Spleen (tissue), 11 donors: Measurements from ENCODE around the gene HRH3. TPM values are rescaled to one million over a fixed set of nuclear protein-coding genes. Genes with fewer than 3 reads are reported as not detected.
A peak's percentile ranks its signal among the peaks of the same experiment; 100 is the strongest.

Experiments
- DNase-seq: peaks from one replicate; pipeline ENCODE4 v3.0.0-alpha.2; 2020
- H3K27ac ChIP-seq, 8 donors: fragments of 200-600 bp; sonication (generic) in 7 of 8; 1 replicate in 4 of 8; 2 replicates in 4 of 8; pipeline versions ENCODE4 v1.5.0 to v1.8.0; 2016 to 2021; ENCODE audit warnings: inconsistent platforms in 4 of 8, mild to moderate bottlenecking in 4 of 8, moderate library complexity in 1 of 8
- H3K27me3 ChIP-seq, 7 donors: fragments of 200-600 bp; sonication (generic) in 6 of 7; replicated peaks in 1 of 7; 1 replicate in 4 of 7; 2 replicates in 3 of 7; pipeline versions ENCODE4 v1.5.0 to v1.8.0; 2016 to 2021; ENCODE audit warnings: inconsistent platforms in 3 of 7, mild to moderate bottlenecking in 1 of 7
- H3K36me3 ChIP-seq, 6 donors: fragments of 200-600 bp; sonication (generic) in 5 of 6; 1 replicate in 4 of 6; 2 replicates in 2 of 6; pipeline versions ENCODE4 v1.5.0 to v1.8.0; 2016 to 2021; ENCODE audit warnings: inconsistent platforms in 2 of 6
- H3K4me1 ChIP-seq, 6 donors: fragments of 200-600 bp; sonication (generic) in 5 of 6; 1 replicate in 3 of 6; 2 replicates in 3 of 6; pipeline versions ENCODE4 v1.5.0 to v1.8.0; 2016 to 2021; ENCODE audit warnings: inconsistent platforms in 3 of 6
- H3K4me3 ChIP-seq, 8 donors: fragments of 200-600 bp; sonication (generic) in 7 of 8; 1 replicate in 4 of 8; 2 replicates in 4 of 8; pipeline versions ENCODE4 v1.5.0 to v1.8.0; 2016 to 2021; ENCODE audit warnings: inconsistent platforms in 4 of 8, mild to moderate bottlenecking in 4 of 8, moderate library complexity in 2 of 8
- H3K9me3 ChIP-seq, 8 donors: fragments of 200-600 bp; sonication (generic) in 7 of 8; 1 replicate in 4 of 8; 2 replicates in 4 of 8; pipeline versions ENCODE4 v1.5.0 to v1.8.0; 2016 to 2021; ENCODE audit warnings: inconsistent platforms in 4 of 8
- CTCF ChIP-seq, 11 experiments: fragments of 200-600 bp in 7 of 11; fragments of 450-650 bp in 4 of 11; sonication (generic) in 4 of 11; IDR thresholded peaks in 8 of 11; conservative IDR thresholded peaks in 3 of 11; 1 replicate in 7 of 11; 2 replicates in 4 of 11; pipeline versions ENCODE4 v1.4.0 to v1.8.0; 2016 to 2021; ENCODE audit warnings: antibody characterized with exemption in 11 of 11, inconsistent platforms in 4 of 11, mild to moderate bottlenecking in 1 of 11
- POLR2A ChIP-seq, 3 donors: fragments of 450-650 bp; IDR thresholded peaks; one replicate each; pipeline ENCODE4 v1.5.1; 2017; ENCODE audit warnings: antibody characterized with exemption in 3 of 3, mild to moderate bottlenecking in 1 of 3
- POLR2AphosphoS5 ChIP-seq, 3 donors: sonication (generic); formaldehyde crosslinking; IDR thresholded peaks; one replicate each; pipeline ENCODE4 v1.5.1; 2017; ENCODE audit warnings: antibody characterized with exemption in 3 of 3
- WGBS, 5 donors: extraction: QIAGEN DNeasy Blood & Tissue Kit in 3 of 5; methylation state at CpG; one replicate each; pipeline versions ENCODE4 v1.1.5 to v1.1.7; 2013 to 2018; 5-methylcytosine and 5-hydroxymethylcytosine counted together
- intact Hi-C: fragments of 100-400 bp; cut with DNase I; formaldehyde crosslinking; loops from one replicate; pipeline ENCODE4 v1.15.0; 2023; ENCODE audit warnings: low total_unique reads
- polyA plus RNA-seq, 3 donors: library from polyadenylated mRNA; stranded (reverse); fragments of 200-250 nt; gene quantifications; one replicate each; pipeline ENCODE4 v1.2.1, GENCODE V29; 2013
- total RNA-seq, 7 donors: library from RNA; depleted of rRNA in 3 of 7; stranded (reverse); fragments of >200 nt in 3 of 7; fragmentation: NEBNext Ultra II Directional in 4 of 7; extraction: Animal tissue kit (Norgen Biotek cat#: 25700) in 4 of 7; gene quantifications; one replicate each; pipeline versions ENCODE4 v1.1.0 to v1.2.1, GENCODE V29; 2016 to 2021
- donor health status: healthy with polysubstance abuse.
- donor health status: DM: no; HTN: no; CAD: no; lungs with moderate emphysema.
- donor health status: DM: no; HTN: no; CAD: no.
- donor health status: Bipolar disorder and iron deficiency.
- donor health status: healthy.
- donor health status: DM: no; HTN: no; CAD: no.
- donor health status: DM: yes; HTN: yes; CAD: no.

Gene HRH3
- total and polyA plus RNA-seq, 10 donors, result not detected

DNA sequence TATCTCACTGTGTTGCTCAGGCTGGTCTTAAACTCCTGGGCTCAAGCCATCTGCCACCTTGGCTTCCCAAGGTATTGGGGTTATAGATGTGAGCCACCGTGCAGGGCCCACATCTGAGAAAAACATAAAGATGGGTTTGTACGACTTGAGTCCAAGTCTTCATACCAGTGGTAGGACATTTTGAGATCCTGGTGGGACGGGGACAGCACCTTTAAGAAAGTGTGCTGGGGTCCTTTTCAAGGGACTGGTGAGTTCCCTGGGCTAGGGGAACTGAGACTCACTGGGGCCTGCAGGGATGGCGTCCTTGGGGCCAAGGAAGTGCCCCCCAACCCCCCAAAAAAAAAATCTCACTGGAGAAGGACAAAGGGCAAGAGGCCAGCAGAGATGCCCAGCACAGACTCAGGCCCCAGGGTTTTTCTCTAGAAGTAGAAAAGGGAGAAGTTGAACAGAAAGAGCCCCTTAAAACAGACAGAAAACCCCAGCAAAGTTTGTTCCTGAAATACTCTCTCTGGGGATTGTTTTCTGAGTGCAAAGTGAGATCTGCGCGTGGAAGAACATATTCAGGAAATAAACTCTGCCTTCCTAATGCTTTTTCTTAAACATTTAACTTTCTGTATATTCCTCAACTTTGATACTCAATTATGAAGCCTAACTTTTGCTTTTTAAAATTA is 28.9 kb upstream of the HRH3 start:
- Histone ChIP-seq H3K27ac (no peak overlapping the region), H3K9me3 (no peaks in the 10 kb centered on the region), H3K36me3 (peaks cover 0 to 43% (median 2%) of the 10 kb centered on the region in 6 donors), H3K4me3 (no peak overlapping the region), H3K4me1 (peaks cover 9 to 88% (median 63%) of the 10 kb centered on the region in 6 donors), H3K27me3 (no peaks in the 10 kb centered on the region)
- TF ChIP-seq CTCF (IDR thresholded peaks at IDR 0.05 in 8 of 11, conservative IDR thresholded peaks at IDR 0.05 in 3 of 11) (no peak), POLR2AphosphoS5 (IDR thresholded peaks at IDR 0.05) (no peak), POLR2A (IDR thresholded peaks at IDR 0.05) (no peak)
- intact Hi-C loops, result loop anchor here (10.0 kb wide), 1 partner anchor 64 kb away; the partner anchor contains the start of gene MTG2
- 59 to 71% (median 64%) methylated on average over 6 of the region's 6 CpGs for WGBS, 5 donors
- no peak for DNase-seq

DNA sequence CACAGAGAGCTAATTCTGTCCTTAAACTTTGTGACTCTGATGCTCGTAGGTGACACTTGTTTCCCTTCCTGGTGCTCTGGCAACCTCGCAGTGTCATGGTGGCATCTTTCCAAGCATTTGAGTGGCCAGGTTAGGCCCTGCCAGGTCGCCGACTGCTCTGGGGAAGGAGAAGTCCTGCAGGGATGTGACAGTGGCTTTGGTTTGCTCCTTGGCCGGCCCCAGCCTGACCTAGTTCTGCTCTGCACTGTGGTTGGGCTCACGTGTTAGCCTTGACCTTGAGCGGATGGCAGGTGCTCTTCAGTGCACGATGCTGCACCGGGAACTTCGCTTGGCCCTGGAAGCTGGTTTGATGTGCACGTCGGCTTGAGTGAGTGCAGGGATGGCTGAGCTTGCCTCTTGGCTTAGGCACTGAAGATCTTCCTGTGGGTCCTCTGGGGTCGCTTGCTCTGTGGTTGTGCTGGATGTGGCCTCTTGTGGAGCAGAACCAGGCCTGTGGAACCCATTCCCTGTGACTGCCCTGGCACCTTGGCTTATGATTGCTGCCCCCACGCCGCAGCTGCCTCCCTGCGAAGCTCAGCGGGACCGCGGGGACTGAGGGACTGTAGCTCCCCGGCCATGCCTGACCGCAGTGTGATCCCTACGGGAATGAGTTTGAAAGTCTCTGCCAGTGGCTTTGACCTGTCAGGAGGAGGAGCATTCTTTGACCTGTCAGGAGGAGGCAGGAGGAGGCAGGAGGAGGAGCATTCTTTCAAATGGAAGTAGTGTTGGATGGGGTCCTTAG is 27.0 kb upstream of the HRH3 start:
- H3K4me1 ChIP-seq, result peaks cover 12 to 100% (median 75%) of the 10 kb centered on the region in 6 donors
- intact Hi-C loops, result loop anchor here (10.0 kb wide), 1 partner anchor 62 kb away; the partner anchor contains the start of gene MTG2
- 70 to 86% (median 80%) methylated on average over 16 to 22 of the region's 22 CpGs for WGBS, 5 donors
- H3K27me3 ChIP-seq, result no peaks in the 10 kb centered on the region
- peak in 2 of 3 donors; percentile 26 to 42 for TF ChIP-seq POLR2AphosphoS5 (IDR thresholded peaks at IDR 0.05)
- no peak for TF ChIP-seq POLR2A (IDR thresholded peaks at IDR 0.05)
- no peak for DNase-seq
- H3K4me3 ChIP-seq, result no peak overlapping the region
- no peaks in the 10 kb centered on the region for H3K9me3 ChIP-seq
- H3K36me3 ChIP-seq, result peaks cover 0 to 46% (median 2%) of the 10 kb centered on the region in 6 donors
- H3K27ac ChIP-seq, result peak overlapping the region in 1 of 8 donors; percentile 1

- intact Hi-C loops, result loop anchor here (10.0 kb wide), 1 partner anchor 62 kb away; the partner anchor contains the start of gene MTG2
- no peak for DNase-seq
- H3K27me3 ChIP-seq, result no peaks in the 10 kb centered on the region
- no peak overlapping the region for H3K27ac ChIP-seq
- H3K36me3 ChIP-seq, result peaks cover 0 to 51% (median 2%) of the 10 kb centered on the region in 6 donors
- 67 to 87% (median 84%) methylated on average over 7 to 8 of the region's 8 CpGs for WGBS, 5 donors
- TF ChIP-seq CTCF (IDR thresholded peaks at IDR 0.05 in 8 of 11, conservative IDR thresholded peaks at IDR 0.05 in 3 of 11), result no peak
- no peak for TF ChIP-seq POLR2AphosphoS5 (IDR thresholded peaks at IDR 0.05)
- TF ChIP-seq POLR2A (IDR thresholded peaks at IDR 0.05), result no peak
- peaks cover 18 to 100% (median 77%) of the 10 kb centered on the region in 6 donors for H3K4me1 ChIP-seq
- H3K4me3 ChIP-seq, result no peak overlapping the region
- H3K9me3 ChIP-seq, result no peaks in the 10 kb centered on the region
These were observed 26.4 kb upstream of the HRH3 start for GRCh38 chr20:62246431-62246830.

DNA sequence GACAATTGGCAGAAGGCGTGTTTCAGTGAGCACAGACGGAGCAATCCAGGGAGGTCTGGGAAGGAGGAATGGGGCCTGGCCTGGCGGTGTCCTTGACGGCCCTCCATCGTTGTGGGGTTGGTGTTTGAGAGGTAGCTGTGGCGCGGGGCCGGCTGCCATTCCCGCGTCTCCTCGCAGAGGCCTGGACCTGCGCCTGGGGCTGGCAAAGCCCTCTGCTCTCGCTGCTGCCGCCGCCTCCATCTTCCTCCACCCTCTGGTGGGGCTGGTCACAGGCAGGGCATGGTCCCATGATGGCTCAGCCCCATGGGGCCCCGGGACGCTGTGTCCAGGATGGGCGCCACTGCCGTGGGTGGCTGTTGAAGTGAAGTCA is 25.8 kb upstream of the HRH3 start:
- peaks cover 0 to 57% (median 2%) of the 10 kb centered on the region in 6 donors for H3K36me3 ChIP-seq
- TF ChIP-seq POLR2AphosphoS5 (IDR thresholded peaks at IDR 0.05), result peak in 1 of 3 donors; percentile 42
- TF ChIP-seq CTCF (IDR thresholded peaks at IDR 0.05 in 8 of 11, conservative IDR thresholded peaks at IDR 0.05 in 3 of 11), result no peak
- intact Hi-C loops, result loop anchor here (10.0 kb wide), 1 partner anchor 61 kb away; the partner anchor contains the start of gene MTG2
- no peaks in the 10 kb centered on the region for H3K9me3 ChIP-seq
- WGBS, 5 donors, result 89 to 92% (median 91%) methylated on average over 14 to 19 of the region's 19 CpGs
- H3K4me1 ChIP-seq, result peaks cover 21 to 100% (median 80%) of the 10 kb centered on the region in 6 donors
- no peak overlapping the region for H3K4me3 ChIP-seq
- H3K27ac ChIP-seq, result no peak overlapping the region
- no peak for DNase-seq
- no peaks in the 10 kb centered on the region for H3K27me3 ChIP-seq
